Posterior cingulate gyrus (tissue), 11 donors: ENCODE results near the gene PCYT2.

ENCODE experiments used
- DNase-seq, 10 donors: peaks; one replicate each; pipeline versions ENCODE4 v3.0.0 to v3.0.0-alpha.2; 2020 to 2021; ENCODE audit warnings: mixed read lengths in 3 of 10
- intact Hi-C: fragments of 100-400 bp; cut with DNase I; formaldehyde crosslinking; loops from one replicate; pipeline ENCODE4 v1.15.1; 2023

Gene PCYT2

GRCh38 chr17:81903415-81903831 lies 7.8 kb downstream of the PCYT2 start:
- intact Hi-C loops: no loop called here
- DNase-seq: peak in 2 of 10 donors; percentile 51 to 62

GRCh38 chr17:81902653-81903414 lies 8.4 kb downstream of the PCYT2 start:
- peak in 2 of 10 donors; percentile 72 to 78 for DNase-seq
- intact Hi-C loops: no loop called here

GRCh38 chr17:81902023-81902652 lies 9.1 kb downstream of the PCYT2 start, which contains the start of gene NPB:
Gene NPB (plus strand): TSS chr17:81902238. CDS start chr17:81902278, 40 bp downstream.
- intact Hi-C loops: no loop called here
- peak in 4 of 10 donors; percentile 34 to 88 (median 68) for DNase-seq

GRCh38 chr17:81901167-81902022 lies 9.8 kb downstream of the PCYT2 start:
- DNase-seq: peak in 2 of 10 donors; percentile 47 to 63
- intact Hi-C loops: no loop called here

- no peak for DNase-seq
- intact Hi-C loops: no loop called here
These were observed 10.9 kb downstream of the PCYT2 start for GRCh38 chr17:81900181-81900820.

GRCh38 chr17:81899514-81900166 lies 11.6 kb downstream of the PCYT2 start:
- intact Hi-C loops: no loop called here
- DNase-seq: no peak

- no peak for DNase-seq
- intact Hi-C loops: no loop called here
These were observed 12.3 kb downstream of the PCYT2 start for GRCh38 chr17:81898885-81899284.

- intact Hi-C loops: no loop called here
- DNase-seq: peak in 3 of 10 donors; percentile 63 to 90 (median 85)
These were observed 13.0 kb downstream of the PCYT2 start for GRCh38 chr17:81898029-81898866.

GRCh38 chr17:81895400-81895799 lies 15.8 kb downstream of the PCYT2 start:
- no peak for DNase-seq
- intact Hi-C loops: no loop called here

GRCh38 chr17:81891303-81891552 lies 20.0 kb downstream of the PCYT2 start:
- intact Hi-C loops: no loop called here
- no peak for DNase-seq

- DNase-seq: peak in 1 of 10 donors; percentile 80
These were observed 20.5 kb downstream of the PCYT2 start for GRCh38 chr17:81890447-81891302.

GRCh38 chr17:81889602-81890001 lies 21.6 kb downstream of the PCYT2 start:
- DNase-seq: no peak
- intact Hi-C loops: no loop called here

More at GRCh38 chr17:81890447-81891302, 20.5 kb downstream of the PCYT2 start:
- intact Hi-C loops: no loop called here

- intact Hi-C loops: no loop called here
- no peak for DNase-seq
These were observed 22.1 kb downstream of the PCYT2 start for GRCh38 chr17:81888988-81889595.

- intact Hi-C loops: no loop called here
- no peak for DNase-seq
These were observed 22.9 kb downstream of the PCYT2 start for GRCh38 chr17:81888105-81888987.

GRCh38 chr17:81885869-81886548 lies 25.2 kb downstream of the PCYT2 start:
- DNase-seq: peak in 1 of 10 donors; percentile 82
- intact Hi-C loops: no loop called here

GRCh38 chr17:81885454-81885853 lies 25.7 kb downstream of the PCYT2 start:
- no peak for DNase-seq
- intact Hi-C loops: no loop called here
